CD4-positive, alpha-beta T cell treated with Interleukin-6 for 4 hours (primary cell): ENCODE results near the gene AKAP13.

Experiments used
- DNase-seq: peaks from one replicate; pipeline ENCODE4 v3.0.0-alpha.2; 2020; ENCODE audit warnings: mixed read lengths

The AKAP13 gene

GRCh38 chr15:85688711-85689110 is 308.3 kb downstream of the AKAP13 start:
- DNase-seq, result no peak

GRCh38 chr15:85689729-85690128 is 309.3 kb downstream of the AKAP13 start:
- peak; percentile 74 for DNase-seq

GRCh38 chr15:85690561-85691231 is 310.3 kb downstream of the AKAP13 start:
- DNase-seq, result peak; percentile 56

- peak; percentile 29 for DNase-seq
Measured at GRCh38 chr15:85691350-85692240, 311.2 kb downstream of the AKAP13 start.

DNA sequence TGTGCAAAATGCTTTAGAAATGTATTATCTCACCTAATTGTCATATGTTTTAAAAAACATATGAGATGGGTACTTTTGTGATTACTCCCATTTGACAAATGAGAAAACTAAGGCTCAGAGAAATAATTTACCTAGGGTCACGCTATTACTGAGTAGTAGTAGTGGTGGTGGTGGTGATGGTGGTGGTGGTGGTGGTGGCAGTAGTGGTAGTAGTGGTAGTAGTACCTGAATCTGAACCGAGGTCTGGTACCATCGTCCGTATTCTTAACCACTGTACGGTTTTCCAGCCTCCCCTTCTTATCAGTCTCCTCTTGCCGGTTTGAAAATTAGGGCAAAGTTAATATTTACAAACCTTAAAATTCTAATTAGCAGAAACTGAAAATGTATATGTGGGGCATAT is 311.9 kb downstream of the AKAP13 start:
- DNase-seq, result no peak

DNA sequence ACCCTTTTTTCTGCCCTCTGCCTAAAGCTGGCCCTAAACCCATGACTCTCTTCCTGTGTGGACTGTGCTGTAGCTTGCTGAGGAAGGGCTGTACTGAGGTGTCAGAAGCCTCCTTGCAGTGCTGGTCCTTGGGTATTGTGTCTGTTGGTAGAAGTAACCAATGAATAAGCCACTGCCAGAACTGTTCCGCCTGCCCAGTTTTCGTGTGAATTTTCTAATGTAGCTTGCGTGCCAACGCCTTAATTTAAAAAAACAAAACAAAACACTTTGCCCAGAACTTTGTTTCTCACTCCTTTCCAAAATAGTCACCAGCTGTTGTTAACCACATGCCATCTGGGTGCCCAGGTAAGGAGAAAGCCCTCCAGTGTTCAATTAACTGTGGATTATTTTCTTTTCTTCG is 312.5 kb downstream of the AKAP13 start:
- DNase-seq, result peak; percentile 61

DNA sequence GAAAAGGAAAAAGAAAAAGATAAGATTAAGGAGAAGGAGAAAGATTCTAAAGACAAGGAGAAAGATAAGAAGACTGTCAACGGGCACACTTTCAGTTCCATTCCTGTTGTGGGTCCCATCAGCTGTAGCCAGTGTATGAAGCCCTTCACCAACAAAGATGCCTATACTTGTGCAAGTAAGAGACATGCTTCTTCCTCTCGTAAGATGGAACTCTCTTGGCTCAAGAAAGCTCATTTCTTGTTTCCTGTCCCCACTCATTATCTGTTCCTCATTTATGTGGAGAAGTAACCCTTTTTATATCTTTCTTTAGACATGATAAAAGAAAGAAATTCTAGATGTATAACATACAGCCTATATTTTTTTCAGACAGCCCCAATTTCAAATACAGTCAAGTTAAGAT is 312.9 kb downstream of the AKAP13 start:
- no peak for DNase-seq

GRCh38 chr15:85694091-85694490 is 313.7 kb downstream of the AKAP13 start:
- no peak for DNase-seq

GRCh38 chr15:85700767-85701166 is 320.4 kb downstream of the AKAP13 start:
- no peak for DNase-seq

DNA sequence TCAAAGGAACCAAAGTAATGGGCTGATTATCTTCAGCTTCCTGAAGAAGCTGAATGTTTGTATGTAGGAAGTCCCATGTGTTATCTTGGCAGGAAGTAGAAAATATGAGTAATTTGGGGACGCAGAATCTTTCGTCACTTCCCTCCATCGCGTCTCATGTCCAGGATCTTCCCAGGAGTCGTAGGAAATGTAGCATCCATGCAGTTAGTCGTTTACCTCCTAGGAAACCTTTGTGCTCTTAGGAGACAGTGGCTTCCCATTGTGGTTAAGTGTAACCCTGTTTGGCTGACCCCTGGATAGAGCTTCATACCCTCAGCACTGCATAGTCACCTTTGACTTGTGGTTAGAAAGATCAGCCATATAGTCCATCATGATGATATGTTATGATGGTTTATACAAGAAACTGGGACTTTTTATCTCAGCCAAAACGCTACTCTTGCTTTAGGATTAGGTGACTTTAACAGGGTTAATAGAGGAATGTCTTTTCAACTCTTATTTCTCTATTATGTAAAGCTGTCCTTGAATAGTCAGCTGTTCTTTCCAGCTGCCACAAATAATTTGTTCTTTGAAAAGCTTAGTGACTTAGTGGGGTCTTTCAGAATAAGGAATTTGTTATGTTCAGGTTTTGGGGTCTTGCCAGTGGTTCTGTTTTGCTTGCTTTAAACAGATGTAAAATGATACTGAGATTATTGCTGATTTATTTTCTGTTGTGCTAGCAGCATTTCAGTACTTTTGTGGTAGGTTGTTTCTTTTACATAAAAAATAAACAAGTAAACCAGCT is 322.1 kb downstream of the AKAP13 start:
- peak; percentile 32 for DNase-seq

GRCh38 chr15:85704066-85704465 is 323.7 kb downstream of the AKAP13 start:
- peak; percentile 56 for DNase-seq

DNA sequence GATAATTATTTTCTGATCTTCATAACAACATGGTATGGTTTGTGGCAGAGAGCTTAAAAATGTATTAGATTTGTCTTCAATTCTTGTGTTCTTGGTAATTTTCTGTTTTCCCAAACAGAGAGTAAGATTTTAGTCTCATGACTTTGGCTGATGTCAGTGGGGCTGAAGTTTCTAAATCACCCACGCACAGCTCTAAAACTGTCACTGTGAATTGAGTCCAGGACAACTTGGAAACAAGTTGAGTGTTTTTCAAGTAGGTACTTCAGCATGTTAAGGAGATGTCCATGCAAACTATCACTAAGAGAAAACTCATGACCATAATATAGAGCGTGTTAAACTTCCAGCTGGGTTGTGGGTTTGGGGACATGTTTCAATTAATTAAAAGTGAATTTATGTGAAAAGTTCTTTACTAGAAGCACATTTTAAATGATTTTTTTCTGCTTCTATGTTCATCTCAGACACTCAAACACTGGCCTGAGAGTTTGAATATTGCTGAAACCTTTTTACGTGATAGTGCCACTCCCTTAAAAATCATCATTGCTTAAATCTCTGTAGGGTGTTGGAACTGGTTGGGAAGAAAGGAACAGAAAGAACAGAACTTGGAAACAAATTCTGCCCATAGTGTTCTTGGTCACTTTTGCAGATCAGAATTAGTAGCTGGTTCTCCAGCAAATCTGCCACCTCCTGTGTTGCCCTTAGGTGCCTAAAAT is 324.5 kb downstream of the AKAP13 start:
- no peak for DNase-seq

GRCh38 chr15:85706779-85707518 is 326.5 kb downstream of the AKAP13 start:
- DNase-seq, result peak; percentile 60

DNA sequence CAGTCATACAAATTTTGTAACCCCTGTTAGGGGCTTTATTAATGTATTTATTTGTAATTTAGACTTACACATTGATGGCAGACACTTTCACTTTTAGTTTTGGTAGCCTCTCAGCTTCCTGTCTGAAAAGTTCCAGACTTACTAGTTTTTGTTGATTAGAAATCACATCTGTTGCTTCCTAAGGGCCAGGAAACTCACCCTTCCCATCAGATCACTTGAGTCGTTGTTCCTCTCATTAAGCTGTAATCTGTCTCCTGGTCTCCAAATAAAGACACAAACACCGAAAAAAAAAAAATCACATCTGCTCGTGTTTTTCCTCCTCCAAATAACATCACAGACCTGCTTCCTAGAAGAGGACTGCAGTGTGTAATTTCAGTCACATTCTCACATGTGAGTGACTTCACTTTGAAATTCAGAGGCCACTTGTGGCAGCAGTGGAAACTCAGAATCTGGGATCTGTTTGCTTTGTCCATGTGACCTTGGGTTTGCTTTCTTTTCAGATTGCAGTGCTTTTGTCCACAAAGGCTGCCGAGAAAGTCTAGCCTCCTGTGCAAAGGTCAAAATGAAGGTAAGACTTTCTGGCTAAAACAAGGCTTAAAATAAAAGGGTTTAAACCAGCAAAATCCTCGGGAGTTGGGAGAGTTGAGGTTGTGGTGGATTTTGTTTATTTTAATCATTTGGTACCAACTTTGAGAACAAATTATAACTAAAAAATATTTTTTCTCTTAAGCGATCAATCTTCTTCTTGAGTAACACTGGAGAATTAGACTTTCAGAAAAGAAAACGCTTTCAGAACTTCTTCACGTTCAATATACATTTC is 327.3 kb downstream of the AKAP13 start:
- DNase-seq, result peak; percentile 29

- no peak for DNase-seq
Measured at GRCh38 chr15:85708402-85708941, 328.1 kb downstream of the AKAP13 start.

DNA sequence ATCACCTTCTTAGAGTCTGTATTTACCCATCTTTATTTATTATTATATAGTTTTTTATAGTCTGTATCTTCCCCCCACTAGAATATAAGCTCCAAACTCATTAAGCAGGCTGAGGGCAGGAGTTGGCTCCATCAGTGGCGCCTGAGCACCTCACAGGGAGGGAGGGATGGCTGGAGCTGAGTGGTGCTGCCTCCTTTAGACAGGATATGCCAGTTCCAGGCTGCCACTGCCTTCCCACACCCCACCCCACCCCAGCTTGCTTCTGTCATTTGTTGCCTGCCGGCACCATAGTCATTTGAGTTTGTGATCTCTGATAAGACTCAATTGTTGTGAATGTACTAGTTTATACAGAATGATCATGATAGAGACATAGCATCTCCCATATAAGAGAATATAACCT is 328.8 kb downstream of the AKAP13 start:
- DNase-seq, result peak; percentile 18

- no peak for DNase-seq
Measured at GRCh38 chr15:85710340-85710842, 330.0 kb downstream of the AKAP13 start.

DNA sequence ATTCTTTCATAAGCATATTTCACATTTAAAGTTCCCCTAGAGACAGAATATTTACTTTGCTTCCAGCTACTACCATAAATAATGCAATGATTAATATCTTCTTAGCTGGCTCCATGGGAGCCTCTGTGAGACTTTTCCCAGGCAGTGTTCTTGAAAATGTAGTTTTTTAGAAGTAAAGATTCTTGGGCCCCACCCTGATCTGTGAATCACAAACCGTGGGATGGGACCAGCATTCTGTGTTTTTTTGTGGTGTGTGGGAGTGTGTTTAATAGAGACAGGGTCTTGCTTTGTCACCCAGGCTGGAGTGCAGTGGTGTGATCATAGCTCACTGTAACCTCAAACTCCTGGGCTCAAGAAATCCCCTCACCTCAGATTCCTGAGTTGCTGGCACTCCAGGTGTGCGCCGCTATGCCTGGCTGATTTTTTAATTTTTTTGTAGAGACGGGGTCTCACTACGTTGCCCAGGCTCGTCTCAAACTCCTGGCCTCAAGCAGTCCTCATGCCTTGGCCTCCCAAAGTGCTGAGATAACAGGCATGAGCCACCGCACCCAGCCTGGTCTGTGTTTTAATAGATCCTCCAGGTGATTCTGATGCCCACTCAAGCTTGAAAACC is 331.3 kb downstream of the AKAP13 start:
- no peak for DNase-seq

GRCh38 chr15:85716261-85716660 is 335.9 kb downstream of the AKAP13 start:
- DNase-seq, result no peak

DNA sequence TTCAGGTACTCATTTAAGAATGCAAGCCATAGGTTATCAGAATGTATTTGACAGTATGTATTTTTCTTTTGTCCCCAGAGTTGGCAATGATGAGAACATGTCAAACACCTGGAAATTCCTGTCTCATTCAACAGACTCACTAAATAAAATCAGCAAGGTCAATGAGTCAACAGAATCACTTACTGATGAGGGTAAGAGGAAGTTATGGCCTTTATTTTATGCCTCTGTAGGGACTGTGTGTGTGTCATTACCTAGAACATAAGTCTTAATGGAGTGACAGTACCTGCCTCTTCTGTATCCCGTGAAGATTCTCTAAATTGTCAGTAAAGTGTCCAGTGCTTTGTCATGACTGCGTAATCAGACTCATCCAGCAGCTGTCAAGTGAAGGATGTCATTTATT is 336.8 kb downstream of the AKAP13 start:
- no peak for DNase-seq
